ENCODE data around the gene RNF32. TPM values are rescaled to one million over a fixed set of nuclear protein-coding genes. Genes with fewer than 3 reads are reported as not detected.

The RNF32 gene
- total and polyA plus RNA-seq, 10 donors: 0.28 to 2.8 (median 0.75) TPM; not detected in 1

GRCh38 chr7:156606691-156607331, 33.8 kb upstream of the RNF32 start:
- Histone ChIP-seq H3K36me3 (no peaks in the 10 kb centered on the region), H3K9me3 (no peaks in the 10 kb centered on the region), H3K27ac (no peak overlapping the region), H3K27me3 (replicated peaks in 1 of 7) (peaks cover 0 to 40% (median 10%) of the 10 kb centered on the region in 7 donors), H3K4me1 (peaks cover 0 to 17% (median 10%) of the 10 kb centered on the region in 6 donors), H3K4me3 (peak overlapping the region in 1 of 8 donors; percentile 64)
- 85 to 92% (median 89%) methylated on average over 10 to 14 of the region's 14 CpGs for WGBS, 5 donors
- TF ChIP-seq POLR2A (IDR thresholded peaks at IDR 0.05): no peak
- no peak for TF ChIP-seq POLR2AphosphoS5 (IDR thresholded peaks at IDR 0.05)
- no peak for TF ChIP-seq CTCF (IDR thresholded peaks at IDR 0.05 in 8 of 11, conservative IDR thresholded peaks at IDR 0.05 in 3 of 11)
- no peak for DNase-seq
- intact Hi-C loops (cut with DNase I; ENCODE audit: low total_unique reads): no loop called here

- peak overlapping the region; percentile 26 to 64 (median 32) for H3K4me3 ChIP-seq
- intact Hi-C loops (cut with DNase I; ENCODE audit: low total_unique reads): no loop called here
- H3K4me1 ChIP-seq: peaks cover 0 to 17% (median 10%) of the 10 kb centered on the region in 6 donors
- 17 to 44% (median 39%) methylated on average over 67 to 84 of the region's 84 CpGs for WGBS, 5 donors
- no peaks in the 10 kb centered on the region for H3K9me3 ChIP-seq
- TF ChIP-seq CTCF (IDR thresholded peaks at IDR 0.05 in 8 of 11, conservative IDR thresholded peaks at IDR 0.05 in 3 of 11): no peak
- TF ChIP-seq POLR2AphosphoS5 (IDR thresholded peaks at IDR 0.05): no peak
- no peak for TF ChIP-seq POLR2A (IDR thresholded peaks at IDR 0.05)
- DNase-seq: no peak
- H3K27me3 ChIP-seq (replicated peaks in 1 of 7): peaks cover 0 to 41% (median 10%) of the 10 kb centered on the region in 7 donors
- H3K27ac ChIP-seq: no peak overlapping the region
- no peaks in the 10 kb centered on the region for H3K36me3 ChIP-seq
These were observed 33.0 kb upstream of the RNF32 start for GRCh38 chr7:156607332-156608172.

- Histone ChIP-seq H3K4me1 (peaks cover 0 to 17% (median 10%) of the 10 kb centered on the region in 6 donors), H3K27ac (no peak overlapping the region), H3K9me3 (no peaks in the 10 kb centered on the region), H3K36me3 (no peaks in the 10 kb centered on the region), H3K4me3 (peak overlapping the region; percentile 26 to 64 (median 32)), H3K27me3 (replicated peaks in 1 of 7) (peaks cover 0 to 44% (median 10%) of the 10 kb centered on the region in 7 donors)
- no peak for DNase-seq
- intact Hi-C loops (cut with DNase I; ENCODE audit: low total_unique reads): no loop called here
- WGBS, 5 donors: 7 to 32% (median 19%) methylated on average over 12 to 17 of the region's 17 CpGs
- TF ChIP-seq POLR2A (IDR thresholded peaks at IDR 0.05): no peak
These were observed 32.4 kb upstream of the RNF32 start for GRCh38 chr7:156608173-156608478.

GRCh38 chr7:156609010-156609877, 31.3 kb upstream of the RNF32 start:
- H3K4me3 ChIP-seq: no peak overlapping the region
- no peaks in the 10 kb centered on the region for H3K36me3 ChIP-seq
- peaks cover 0 to 49% (median 10%) of the 10 kb centered on the region in 7 donors for H3K27me3 ChIP-seq (replicated peaks in 1 of 7)
- no peak for DNase-seq
- TF ChIP-seq POLR2AphosphoS5 (IDR thresholded peaks at IDR 0.05) (peak in 1 of 3 donors; percentile 17), CTCF (IDR thresholded peaks at IDR 0.05 in 8 of 11, conservative IDR thresholded peaks at IDR 0.05 in 3 of 11) (no peak)
- H3K9me3 ChIP-seq: no peaks in the 10 kb centered on the region
- peak overlapping the region in 1 of 8 donors; percentile 5 for H3K27ac ChIP-seq
- H3K4me1 ChIP-seq: peaks cover 0 to 17% (median 10%) of the 10 kb centered on the region in 6 donors
- 65 to 73% (median 67%) methylated on average over 7 of the region's 7 CpGs for WGBS, 5 donors
- intact Hi-C loops (cut with DNase I; ENCODE audit: low total_unique reads): no loop called here
